ENCODE results near the gene ECE1. TPM values are rescaled to one million over a fixed set of nuclear protein-coding genes. Genes with fewer than 3 reads are reported as not detected.

ECE1 gene
- total and polyA plus RNA-seq, 2 experiments from 2014 or later, result 82.3 to 100 TPM

GRCh38 chr1:21244154-21244553 lies 46.1 kb downstream of the ECE1 start:
- in situ Hi-C loops (cut with MboI), result loop anchor here (25.0 kb wide), 1 partner anchor 243 kb away; no protein-coding TSS in a partner anchor

DNA sequence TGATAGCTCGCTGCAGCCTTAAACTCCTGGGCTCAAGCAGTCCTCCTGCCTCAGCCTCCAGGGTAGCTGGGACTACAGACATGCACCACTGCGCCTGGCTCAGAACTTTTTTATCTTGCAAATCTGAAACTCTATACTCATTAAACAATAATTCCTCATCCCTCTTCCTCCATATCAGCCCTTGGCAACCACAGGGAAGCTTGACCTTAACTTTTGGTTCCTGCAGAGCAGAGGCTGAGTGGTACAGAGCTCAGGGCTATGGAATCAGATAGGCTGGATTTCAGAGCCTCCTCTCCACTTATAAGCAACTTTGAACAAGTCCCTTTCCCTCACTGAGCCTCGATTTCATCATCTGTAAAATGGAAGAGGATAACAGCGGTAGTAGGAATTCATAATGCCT lies 47.4 kb downstream of the ECE1 start:
- H3K4me2 ChIP-seq (ENCODE audit: unreplicated experiment), result no peak overlapping the region
- H3K9ac ChIP-seq, result no peak overlapping the region
- H3K4me1 ChIP-seq (ENCODE audit: insufficient read depth), result peaks cover 15% of the 10 kb centered on the region
- no peak for DNase-seq
- no peak overlapping the region for H3K27ac ChIP-seq
- H3K4me3 ChIP-seq, result no peak overlapping the region
- no peak for TF ChIP-seq EZH2phosphoT487 (IDR thresholded peaks at IDR 0.05; ENCODE audit: insufficient read depth, low read depth)
- TF ChIP-seq EZH2 (IDR thresholded peaks at IDR 0.05; ENCODE audit: insufficient read depth, poor library complexity, severe bottlenecking), result no peak
- no peaks in the 10 kb centered on the region for H3K9me3 ChIP-seq (ENCODE audit: low read depth)
- H3F3A ChIP-seq (ENCODE audit: insufficient read depth), result peaks cover 6% of the 10 kb centered on the region
- in situ Hi-C loops (cut with MboI), result loop anchor here (25.0 kb wide), 1 partner anchor 244 kb away; no protein-coding TSS in a partner anchor
- no peaks in the 10 kb centered on the region for H3K9me2 ChIP-seq (ENCODE audit: insufficient read depth)
- 87 to 90% methylated on average over 4 of the region's 4 CpGs for WGBS, 2 experiments (ENCODE audit: low coverage in 1 of 2, low lambda C conversion rate in 2 of 2, missing lambda C conversion rate in 2 of 2)
- H3K36me3 ChIP-seq (ENCODE audit: low read depth), result peaks cover 28% of the 10 kb centered on the region
- peaks cover 5% of the 10 kb centered on the region for H4K20me1 ChIP-seq (ENCODE audit: insufficient read depth)
- H2AFZ ChIP-seq, result no peak overlapping the region
- H3K79me2 ChIP-seq (ENCODE audit: insufficient read depth), result no peaks in the 10 kb centered on the region
- no peaks in the 10 kb centered on the region for H3K27me3 ChIP-seq (replicated peaks; ENCODE audit: insufficient read depth)

More at GRCh38 chr1:21244154-21244553, 46.1 kb downstream of the ECE1 start:
- Histone ChIP-seq H3K27me3 (replicated peaks; ENCODE audit: insufficient read depth) (no peaks in the 10 kb centered on the region), H3K9me2 (ENCODE audit: insufficient read depth) (no peaks in the 10 kb centered on the region), H3K79me2 (ENCODE audit: insufficient read depth) (no peaks in the 10 kb centered on the region), H3K27ac (no peak overlapping the region), H3K4me3 (no peak overlapping the region), H3F3A (ENCODE audit: insufficient read depth) (peaks cover 4% of the 10 kb centered on the region), H2AFZ (no peak overlapping the region), H3K4me2 (ENCODE audit: unreplicated experiment) (no peak overlapping the region), H3K4me1 (ENCODE audit: insufficient read depth) (peaks cover 4% of the 10 kb centered on the region), H4K20me1 (ENCODE audit: insufficient read depth) (peaks cover 4% of the 10 kb centered on the region), H3K36me3 (ENCODE audit: low read depth) (peaks cover 28% of the 10 kb centered on the region), H3K9ac (no peak overlapping the region), H3K9me3 (ENCODE audit: low read depth) (no peaks in the 10 kb centered on the region)
- 87 to 99% methylated on average over 10 of the region's 10 CpGs for WGBS, 2 experiments (ENCODE audit: low coverage in 1 of 2, low lambda C conversion rate in 2 of 2, missing lambda C conversion rate in 2 of 2)
- no peak for DNase-seq
- TF ChIP-seq EZH2phosphoT487 (IDR thresholded peaks at IDR 0.05; ENCODE audit: insufficient read depth, low read depth), result no peak
- no peak for TF ChIP-seq EZH2 (IDR thresholded peaks at IDR 0.05; ENCODE audit: insufficient read depth, poor library complexity, severe bottlenecking)

- no peaks in the 10 kb centered on the region for H3K27me3 ChIP-seq (replicated peaks; ENCODE audit: insufficient read depth)
- no peak for TF ChIP-seq EZH2 (IDR thresholded peaks at IDR 0.05; ENCODE audit: insufficient read depth, poor library complexity, severe bottlenecking)
- TF ChIP-seq EZH2phosphoT487 (IDR thresholded peaks at IDR 0.05; ENCODE audit: insufficient read depth, low read depth), result no peak
Observed at GRCh38 chr1:21241771-21242581, 48.3 kb downstream of the ECE1 start.

GRCh38 chr1:21240706-21241105 lies 49.6 kb downstream of the ECE1 start:
- Histone ChIP-seq H3K36me3 (ENCODE audit: low read depth) (peaks cover 35% of the 10 kb centered on the region; the same call in 1 of the 2 replicates), H2AFZ (no peak overlapping the region), H3K9me3 (ENCODE audit: low read depth) (no peaks in the 10 kb centered on the region), H3K9me2 (ENCODE audit: insufficient read depth) (no peaks in the 10 kb centered on the region), H3K4me3 (no peak overlapping the region), H3K27me3 (replicated peaks; ENCODE audit: insufficient read depth) (no peaks in the 10 kb centered on the region), H4K20me1 (ENCODE audit: insufficient read depth) (peaks cover 5% of the 10 kb centered on the region), H3K4me1 (ENCODE audit: insufficient read depth) (peaks cover 15% of the 10 kb centered on the region), H3K79me2 (ENCODE audit: insufficient read depth) (no peaks in the 10 kb centered on the region), H3K27ac (no peak overlapping the region), H3K9ac (no peak overlapping the region), H3K4me2 (ENCODE audit: unreplicated experiment) (no peak overlapping the region), H3F3A (ENCODE audit: insufficient read depth) (peaks cover 15% of the 10 kb centered on the region)
- WGBS, 2 experiments (ENCODE audit: low coverage in 1 of 2, low lambda C conversion rate in 2 of 2, missing lambda C conversion rate in 2 of 2), result 90 to 93% methylated on average over 10 of the region's 10 CpGs
- TF ChIP-seq EZH2 (IDR thresholded peaks at IDR 0.05; ENCODE audit: insufficient read depth, poor library complexity, severe bottlenecking) (no peak), EZH2phosphoT487 (IDR thresholded peaks at IDR 0.05; ENCODE audit: insufficient read depth, low read depth) (no peak)
- no peak for DNase-seq
- in situ Hi-C loops (cut with MboI), result loop anchor here (25.0 kb wide), 1 partner anchor 247 kb away; no protein-coding TSS in a partner anchor

More at GRCh38 chr1:21241771-21242581, 48.3 kb downstream of the ECE1 start:
- in situ Hi-C loops (cut with MboI), result loop anchor here (25.0 kb wide), 1 partner anchor 245 kb away; no protein-coding TSS in a partner anchor
- no peak overlapping the region for H3K9ac ChIP-seq
- H4K20me1 ChIP-seq (ENCODE audit: insufficient read depth), result peaks cover 5% of the 10 kb centered on the region
- DNase-seq, result no peak
- no peaks in the 10 kb centered on the region for H3K79me2 ChIP-seq (ENCODE audit: insufficient read depth)
- no peaks in the 10 kb centered on the region for H3K9me3 ChIP-seq (ENCODE audit: low read depth)
- H3K9me2 ChIP-seq (ENCODE audit: insufficient read depth), result no peaks in the 10 kb centered on the region
- peaks cover 30% of the 10 kb centered on the region for H3K36me3 ChIP-seq (ENCODE audit: low read depth)
- WGBS, 2 experiments (ENCODE audit: low coverage in 1 of 2, low lambda C conversion rate in 2 of 2, missing lambda C conversion rate in 2 of 2), result 82 to 85% methylated on average over 12 of the region's 12 CpGs
- H3K4me3 ChIP-seq, result no peak overlapping the region
- H2AFZ ChIP-seq, result no peak overlapping the region
- no peak overlapping the region for H3K4me2 ChIP-seq (ENCODE audit: unreplicated experiment)
- no peak overlapping the region for H3K27ac ChIP-seq
- peaks cover 15% of the 10 kb centered on the region for H3K4me1 ChIP-seq (ENCODE audit: insufficient read depth)
- H3F3A ChIP-seq (ENCODE audit: insufficient read depth), result peaks cover 7% of the 10 kb centered on the region
